ENCODE data around the gene ZSCAN22. TPM values are rescaled to one million over a fixed set of nuclear protein-coding genes. Genes with fewer than 3 reads are reported as not detected.
A peak's percentile ranks its signal among the peaks of the same experiment; 100 is the strongest.

The ZSCAN22 gene
- total RNA-seq, 1 donor from 2014 or later: 2.6 TPM

DNA sequence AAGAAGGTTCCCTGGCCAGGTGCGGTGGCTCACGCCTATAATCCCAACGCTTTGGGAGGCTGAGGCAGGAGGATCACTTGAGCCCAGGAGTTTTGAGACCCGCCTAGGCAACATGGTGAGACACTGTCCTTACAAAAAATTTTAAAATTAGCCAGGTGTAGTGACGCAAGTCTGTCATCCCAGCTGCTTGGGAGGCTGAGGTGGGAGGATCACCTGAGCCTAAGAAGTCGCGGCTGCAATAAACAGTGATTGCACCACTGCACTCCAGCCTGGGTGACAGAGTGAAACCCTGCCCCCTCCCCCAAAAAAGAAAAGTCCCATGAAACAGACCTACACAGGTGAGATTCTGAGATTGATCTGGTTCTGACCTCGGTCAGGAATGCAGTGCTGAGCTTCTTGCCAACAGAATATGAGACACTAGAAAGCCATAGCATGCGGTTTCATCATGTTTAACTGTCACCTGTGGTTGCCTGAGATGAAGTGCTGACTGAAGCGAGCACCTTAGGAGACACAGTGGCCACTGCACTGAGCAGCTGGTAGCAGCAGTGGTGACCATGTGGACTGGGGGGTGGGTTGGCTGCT, 28.5 kb downstream of the ZSCAN22 start:
- Histone ChIP-seq H3K9ac (ENCODE audit: low read depth in 1 of 3, low read length in 3 of 3) (peak overlapping the region in 1 of 3 donors; percentile 79), H3K27me3 (ENCODE audit: control insufficient read depth in 3 of 3, insufficient read depth in 3 of 3, low read length in 3 of 3) (peaks cover 25 to 69% (median 58%) of the 10 kb centered on the region in 3 donors), H3K4me1 (ENCODE audit: control insufficient read depth in 3 of 3, insufficient read depth in 3 of 3, low read length in 3 of 3) (peaks cover 13 to 24% (median 20%) of the 10 kb centered on the region in 3 donors), H3K36me3 (ENCODE audit: control insufficient read depth in 3 of 3, insufficient read depth in 3 of 3, low read length in 3 of 3) (peaks cover 0 to 5% (median 0%) of the 10 kb centered on the region in 3 donors), H3K27ac (ENCODE audit: low read depth, low read length) (no peak overlapping the region), H3K4me3 (ENCODE audit: low read length in 3 of 3) (peak overlapping the region in 1 of 3 donors; percentile 60), H3K9me3 (ENCODE audit: control insufficient read depth in 3 of 3, low read length in 3 of 3) (no peaks in the 10 kb centered on the region)

GRCh38 chr19:58355908-58356765, 29.3 kb downstream of the ZSCAN22 start:
- H3K27me3 ChIP-seq (ENCODE audit: control insufficient read depth in 3 of 3, insufficient read depth in 3 of 3, low read length in 3 of 3): peaks cover 25 to 62% (median 50%) of the 10 kb centered on the region in 3 donors
- no peak overlapping the region for H3K27ac ChIP-seq (ENCODE audit: low read depth, low read length)
- H3K4me3 ChIP-seq (ENCODE audit: low read length in 3 of 3): peak overlapping the region; percentile 59 to 71 (median 60)
- peak overlapping the region in 2 of 3 donors; percentile 72 to 79 for H3K9ac ChIP-seq (ENCODE audit: low read depth in 1 of 3, low read length in 3 of 3)
- no peaks in the 10 kb centered on the region for H3K9me3 ChIP-seq (ENCODE audit: control insufficient read depth in 3 of 3, low read length in 3 of 3)
- H3K4me1 ChIP-seq (ENCODE audit: control insufficient read depth in 3 of 3, insufficient read depth in 3 of 3, low read length in 3 of 3): peaks cover 13 to 24% (median 20%) of the 10 kb centered on the region in 3 donors
- peaks cover 0 to 5% (median 0%) of the 10 kb centered on the region in 3 donors for H3K36me3 ChIP-seq (ENCODE audit: control insufficient read depth in 3 of 3, insufficient read depth in 3 of 3, low read length in 3 of 3)

DNA sequence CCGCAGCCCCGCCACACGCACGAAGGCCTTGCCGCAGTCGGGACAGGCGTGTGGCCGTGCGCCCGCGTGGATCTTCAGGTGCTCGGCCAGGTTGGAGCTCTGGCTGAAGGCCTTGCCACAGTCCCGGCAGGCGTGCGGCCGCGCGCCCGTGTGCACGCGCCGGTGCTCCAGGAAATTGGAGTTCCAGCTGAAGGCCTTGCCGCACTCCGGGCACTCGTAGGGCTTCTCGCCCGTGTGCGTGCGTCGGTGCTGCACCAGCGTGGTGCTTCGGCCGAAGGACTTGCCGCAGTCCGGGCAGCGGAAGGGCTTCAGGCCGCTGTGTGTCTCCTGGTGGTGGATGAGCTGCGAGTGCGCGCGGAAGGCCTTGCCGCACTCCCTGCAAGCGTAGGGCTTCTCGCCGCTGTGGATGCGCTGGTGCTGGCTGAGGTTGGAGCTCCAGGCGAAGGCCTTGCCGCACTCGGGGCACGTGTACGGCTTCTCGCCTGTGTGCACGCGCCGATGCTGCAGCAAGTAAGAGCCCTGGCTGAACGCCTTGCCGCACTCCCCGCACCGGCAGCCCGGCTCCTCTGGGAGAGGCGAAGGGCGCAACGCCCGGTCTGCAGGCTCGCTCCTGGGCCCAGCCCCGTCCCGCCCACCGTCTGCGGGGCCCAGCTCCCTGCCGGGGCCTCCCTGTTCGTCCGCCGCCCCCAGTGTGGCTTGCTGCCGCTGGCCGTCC, 30.1 kb downstream of the ZSCAN22 start:
- Histone ChIP-seq H3K4me1 (ENCODE audit: control insufficient read depth in 3 of 3, insufficient read depth in 3 of 3, low read length in 3 of 3) (peaks cover 16 to 28% (median 27%) of the 10 kb centered on the region in 3 donors), H3K4me3 (ENCODE audit: low read length in 3 of 3) (peak overlapping the region; percentile 59 to 71 (median 60)), H3K9ac (ENCODE audit: low read depth in 1 of 3, low read length in 3 of 3) (peak overlapping the region in 2 of 3 donors; percentile 51 to 79), H3K9me3 (ENCODE audit: control insufficient read depth in 3 of 3, low read length in 3 of 3) (no peaks in the 10 kb centered on the region), H3K36me3 (ENCODE audit: control insufficient read depth in 3 of 3, insufficient read depth in 3 of 3, low read length in 3 of 3) (peaks cover 0 to 5% (median 0%) of the 10 kb centered on the region in 3 donors), H3K27me3 (ENCODE audit: control insufficient read depth in 3 of 3, insufficient read depth in 3 of 3, low read length in 3 of 3) (peaks cover 24 to 57% (median 50%) of the 10 kb centered on the region in 3 donors), H3K27ac (ENCODE audit: low read depth, low read length) (no peak overlapping the region)

DNA sequence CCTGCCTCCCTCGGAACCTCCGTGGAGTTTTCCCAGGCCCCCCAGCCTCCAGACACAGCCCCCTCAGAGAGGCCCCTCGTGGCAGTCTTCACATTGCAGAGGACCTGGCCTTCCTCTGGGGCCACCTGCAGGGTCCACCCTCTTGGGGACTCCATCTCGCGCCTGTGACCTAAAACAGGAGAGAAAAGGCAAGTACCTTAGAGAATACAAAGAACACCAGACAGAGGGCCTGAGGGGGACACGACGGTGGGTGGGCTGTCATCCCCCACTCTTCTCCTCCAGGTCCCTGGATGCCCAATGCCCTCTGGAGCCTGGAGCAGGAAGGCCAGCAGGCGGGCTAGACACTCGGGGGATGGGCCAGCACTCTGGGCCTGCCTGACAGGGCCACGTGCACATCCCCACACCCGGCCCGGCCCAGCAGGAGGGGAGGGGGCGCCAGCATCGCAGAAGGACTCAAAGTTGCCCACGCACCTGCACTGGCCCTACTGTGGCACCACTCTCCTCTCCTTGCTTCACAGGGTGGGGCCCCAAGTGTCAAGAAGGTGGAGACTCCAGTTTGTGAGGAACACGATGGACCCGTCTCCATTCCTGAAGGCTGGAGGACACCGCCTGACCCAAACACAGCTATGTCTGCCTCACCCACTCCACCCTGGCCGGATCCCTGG, 30.8 kb downstream of the ZSCAN22 start:
- Histone ChIP-seq H3K27me3 (ENCODE audit: control insufficient read depth in 3 of 3, insufficient read depth in 3 of 3, low read length in 3 of 3) (peaks cover 17 to 50% (median 46%) of the 10 kb centered on the region in 3 donors), H3K27ac (ENCODE audit: low read depth, low read length) (no peak overlapping the region), H3K4me1 (ENCODE audit: control insufficient read depth in 3 of 3, insufficient read depth in 3 of 3, low read length in 3 of 3) (peaks cover 17 to 31% (median 29%) of the 10 kb centered on the region in 3 donors), H3K9ac (ENCODE audit: low read depth in 1 of 3, low read length in 3 of 3) (no peak overlapping the region), H3K4me3 (ENCODE audit: low read length in 3 of 3) (peak overlapping the region in 1 of 3 donors; percentile 29), H3K36me3 (ENCODE audit: control insufficient read depth in 3 of 3, insufficient read depth in 3 of 3, low read length in 3 of 3) (peaks cover 0 to 5% (median 2%) of the 10 kb centered on the region in 3 donors), H3K9me3 (ENCODE audit: control insufficient read depth in 3 of 3, low read length in 3 of 3) (no peaks in the 10 kb centered on the region)

- Histone ChIP-seq H3K9ac (ENCODE audit: low read depth in 1 of 3, low read length in 3 of 3) (peak overlapping the region; percentile 90 to 99 (median 97)), H3K9me3 (ENCODE audit: control insufficient read depth in 3 of 3, low read length in 3 of 3) (no peaks in the 10 kb centered on the region), H3K36me3 (ENCODE audit: control insufficient read depth in 3 of 3, insufficient read depth in 3 of 3, low read length in 3 of 3) (peaks cover 0 to 5% (median 3%) of the 10 kb centered on the region in 3 donors), H3K27me3 (ENCODE audit: control insufficient read depth in 3 of 3, insufficient read depth in 3 of 3, low read length in 3 of 3) (peaks cover 5 to 15% (median 11%) of the 10 kb centered on the region in 3 donors), H3K27ac (ENCODE audit: low read depth, low read length) (peak overlapping the region; percentile 96), H3K4me1 (ENCODE audit: control insufficient read depth in 3 of 3, insufficient read depth in 3 of 3, low read length in 3 of 3) (peaks cover 8 to 19% (median 15%) of the 10 kb centered on the region in 3 donors), H3K4me3 (ENCODE audit: low read length in 3 of 3) (peak overlapping the region; percentile 97 to 100 (median 98))
Observed at GRCh38 chr19:58361900-58362271, 35.1 kb downstream of the ZSCAN22 start.

DNA sequence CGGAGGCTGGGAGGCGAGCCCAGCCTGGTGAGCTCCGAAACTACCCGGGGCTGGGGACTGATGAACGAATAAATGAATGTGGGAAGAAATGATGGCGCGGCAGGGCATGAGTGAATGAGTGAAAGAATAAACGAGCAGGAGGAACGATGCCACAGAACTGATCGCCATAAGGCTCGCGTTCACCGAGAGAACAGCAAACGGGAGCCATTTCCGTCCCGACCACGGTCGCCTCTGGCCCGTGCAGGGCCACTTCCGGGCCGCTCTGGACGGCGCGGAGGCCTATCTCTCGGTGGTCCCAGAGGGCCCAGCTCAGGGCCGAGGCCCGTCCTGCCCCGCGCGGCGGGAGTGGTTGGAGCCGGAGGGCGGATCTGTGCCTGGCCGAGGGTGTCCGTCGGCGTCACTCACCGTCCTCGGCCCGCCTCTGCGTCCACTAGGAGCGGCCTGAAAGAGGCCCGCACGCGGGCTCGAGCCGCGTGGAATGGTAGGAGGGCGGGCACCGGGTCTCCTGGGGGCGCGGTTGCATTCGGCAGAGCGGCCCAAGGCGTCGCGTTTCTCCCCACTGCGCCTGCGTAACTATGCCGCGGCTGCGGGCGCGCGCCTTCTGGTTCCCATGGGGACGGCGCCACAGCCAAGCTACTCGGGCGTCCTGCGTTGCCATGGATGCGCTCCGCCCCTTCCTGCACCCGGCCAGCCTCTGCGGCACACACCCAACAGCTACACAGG, 35.6 kb downstream of the ZSCAN22 start, which contains the start of gene ZNF497:
Gene ZNF497, minus strand, starts transcription at position 480 of the 723 bp plus-strand sequence. CDS start 5,116 bp downstream, outside the sequence.
- Histone ChIP-seq H3K27ac (ENCODE audit: low read depth, low read length) (peak within 1 kb of the TSS; percentile 96), H3K27me3 (ENCODE audit: control insufficient read depth in 3 of 3, insufficient read depth in 3 of 3, low read length in 3 of 3) (peaks cover 5 to 12% (median 6%) of the 10 kb centered on the region in 3 donors), H3K36me3 (ENCODE audit: control insufficient read depth in 3 of 3, insufficient read depth in 3 of 3, low read length in 3 of 3) (peaks cover 0 to 5% (median 4%) of the 10 kb centered on the region in 3 donors), H3K4me1 (ENCODE audit: control insufficient read depth in 3 of 3, insufficient read depth in 3 of 3, low read length in 3 of 3) (peaks cover 4 to 14% (median 11%) of the 10 kb centered on the region in 3 donors), H3K4me3 (ENCODE audit: low read length in 3 of 3) (peak within 1 kb of the TSS; percentile 97 to 100 (median 98)), H3K9ac (ENCODE audit: low read depth in 1 of 3, low read length in 3 of 3) (peak within 1 kb of the TSS; percentile 90 to 99 (median 97)), H3K9me3 (ENCODE audit: control insufficient read depth in 3 of 3, low read length in 3 of 3) (no peaks in the 10 kb centered on the region)

- Histone ChIP-seq H3K27me3 (ENCODE audit: control insufficient read depth in 3 of 3, insufficient read depth in 3 of 3, low read length in 3 of 3) (peaks cover 0 to 6% (median 3%) of the 10 kb centered on the region in 3 donors), H3K4me3 (ENCODE audit: low read length in 3 of 3) (no peak overlapping the region), H3K4me1 (ENCODE audit: control insufficient read depth in 3 of 3, insufficient read depth in 3 of 3, low read length in 3 of 3) (peaks cover 4 to 11% (median 7%) of the 10 kb centered on the region in 3 donors), H3K9me3 (ENCODE audit: control insufficient read depth in 3 of 3, low read length in 3 of 3) (no peaks in the 10 kb centered on the region), H3K27ac (ENCODE audit: low read depth, low read length) (no peak overlapping the region), H3K9ac (ENCODE audit: low read depth in 1 of 3, low read length in 3 of 3) (no peak overlapping the region), H3K36me3 (ENCODE audit: control insufficient read depth in 3 of 3, insufficient read depth in 3 of 3, low read length in 3 of 3) (peaks cover 0 to 4% (median 0%) of the 10 kb centered on the region in 3 donors)
Observed at GRCh38 chr19:58364146-58364545, 37.4 kb downstream of the ZSCAN22 start.

GRCh38 chr19:58366585-58367430, 40.0 kb downstream of the ZSCAN22 start:
- peaks cover 0 to 6% (median 3%) of the 10 kb centered on the region in 3 donors for H3K27me3 ChIP-seq (ENCODE audit: control insufficient read depth in 3 of 3, insufficient read depth in 3 of 3, low read length in 3 of 3)
- no peaks in the 10 kb centered on the region for H3K9me3 ChIP-seq (ENCODE audit: control insufficient read depth in 3 of 3, low read length in 3 of 3)
- peaks cover 2 to 5% (median 4%) of the 10 kb centered on the region in 3 donors for H3K4me1 ChIP-seq (ENCODE audit: control insufficient read depth in 3 of 3, insufficient read depth in 3 of 3, low read length in 3 of 3)
- no peak overlapping the region for H3K4me3 ChIP-seq (ENCODE audit: low read length in 3 of 3)
- H3K36me3 ChIP-seq (ENCODE audit: control insufficient read depth in 3 of 3, insufficient read depth in 3 of 3, low read length in 3 of 3): peaks cover 0 to 4% (median 2%) of the 10 kb centered on the region in 3 donors
- no peak overlapping the region for H3K27ac ChIP-seq (ENCODE audit: low read depth, low read length)
- H3K9ac ChIP-seq (ENCODE audit: low read depth in 1 of 3, low read length in 3 of 3): no peak overlapping the region
